ENCODE results near the gene RGPD8.

RGPD8 gene

GRCh38 chr2:112332123-112332696, 101.2 kb downstream of the RGPD8 start:
- no peak for DNase-seq (ENCODE audit: low spot score)

GRCh38 chr2:112322919-112323318, 110.5 kb downstream of the RGPD8 start:
- no peak for DNase-seq (ENCODE audit: low spot score)

- no peak for DNase-seq (ENCODE audit: low spot score)
These were observed 111.8 kb downstream of the RGPD8 start for GRCh38 chr2:112321375-112322320.

All from D341Med (cell line).